Left lung (tissue), 10 donors: ENCODE data around the gene ASIC4. TPM values are rescaled to one million over a fixed set of nuclear protein-coding genes. Genes with fewer than 3 reads are reported as not detected.

Experiments used
- ATAC-seq: fragments of 200-7000 bp; cut with Tn5 transposase; one replicate; pipeline ENCODE4 v1.9.1; 2020; ENCODE audit warnings: moderate library complexity
- DNase-seq, 4 donors: peaks; one replicate each; pipeline ENCODE4 v3.0.0-alpha.2; 2013 to 2020
- H3K27ac ChIP-seq, 2 donors: fragments of 200-600 bp; sonication (generic) in 1 of 2; one replicate each; pipeline versions ENCODE4 v1.5.0 to v1.8.0; 2020 to 2021
- H3K27me3 ChIP-seq, 2 donors: fragments of 200-600 bp; sonication (generic) in 1 of 2; one replicate each; pipeline versions ENCODE4 v1.5.0 to v1.8.0; 2020 to 2021
- H3K36me3 ChIP-seq, 2 donors: fragments of 200-600 bp; sonication (generic) in 1 of 2; one replicate each; pipeline versions ENCODE4 v1.5.0 to v1.8.0; 2020 to 2021
- H3K4me1 ChIP-seq, 2 donors: fragments of 200-600 bp; one replicate each; pipeline ENCODE4 v1.8.0; 2021
- H3K4me3 ChIP-seq, 2 donors: fragments of 200-600 bp; sonication (generic) in 1 of 2; one replicate each; pipeline versions ENCODE4 v1.5.0 to v1.8.0; 2020 to 2021; ENCODE audit warnings: mild to moderate bottlenecking in 1 of 2
- H3K9me3 ChIP-seq, 2 donors: fragments of 200-600 bp; sonication (generic) in 1 of 2; one replicate each; pipeline versions ENCODE4 v1.5.0 to v1.8.0; 2020 to 2021
- intact Hi-C, 2 donors: fragments of 100-400 bp; cut with DNase I; formaldehyde crosslinking; loops; one replicate each; pipeline versions ENCODE4 v1.11.2 to v1.14.2; 2022
- polyA plus RNA-seq, 6 donors: library from polyadenylated mRNA; unstranded; fragments of 120-200 nt; gene quantifications; one replicate each; pipeline ENCODE4 v1.2.1, GENCODE V29; 2013; ENCODE audit not compliant: insufficient read length in 6 of 6
- total RNA-seq, 2 donors: library from RNA; stranded (reverse); fragmentation: NEBNext Ultra II Directional; extraction: Animal tissue kit (Norgen Biotek cat#: 25700); gene quantifications; one replicate each; pipeline ENCODE4 v1.2.1, GENCODE V29; 2021
- TF ChIP-seq, protein P1 (sequence below), 2 donors: fragments of 200-600 bp; sonication (generic) in 1 of 2; IDR thresholded peaks; one replicate each; pipeline versions ENCODE4 v1.5.0 to v1.8.0; 2021; ENCODE audit warnings: antibody characterized with exemption in 2 of 2
- donor health status: DM: no; HTN: yes; CAD: no.
- donor health status: DM: no; HTN: no; CAD: no.

The ASIC4 gene
- total and polyA plus RNA-seq, 8 donors = 0.07 to 0.37 (median 0.20) TPM; not detected in 2

DNA sequence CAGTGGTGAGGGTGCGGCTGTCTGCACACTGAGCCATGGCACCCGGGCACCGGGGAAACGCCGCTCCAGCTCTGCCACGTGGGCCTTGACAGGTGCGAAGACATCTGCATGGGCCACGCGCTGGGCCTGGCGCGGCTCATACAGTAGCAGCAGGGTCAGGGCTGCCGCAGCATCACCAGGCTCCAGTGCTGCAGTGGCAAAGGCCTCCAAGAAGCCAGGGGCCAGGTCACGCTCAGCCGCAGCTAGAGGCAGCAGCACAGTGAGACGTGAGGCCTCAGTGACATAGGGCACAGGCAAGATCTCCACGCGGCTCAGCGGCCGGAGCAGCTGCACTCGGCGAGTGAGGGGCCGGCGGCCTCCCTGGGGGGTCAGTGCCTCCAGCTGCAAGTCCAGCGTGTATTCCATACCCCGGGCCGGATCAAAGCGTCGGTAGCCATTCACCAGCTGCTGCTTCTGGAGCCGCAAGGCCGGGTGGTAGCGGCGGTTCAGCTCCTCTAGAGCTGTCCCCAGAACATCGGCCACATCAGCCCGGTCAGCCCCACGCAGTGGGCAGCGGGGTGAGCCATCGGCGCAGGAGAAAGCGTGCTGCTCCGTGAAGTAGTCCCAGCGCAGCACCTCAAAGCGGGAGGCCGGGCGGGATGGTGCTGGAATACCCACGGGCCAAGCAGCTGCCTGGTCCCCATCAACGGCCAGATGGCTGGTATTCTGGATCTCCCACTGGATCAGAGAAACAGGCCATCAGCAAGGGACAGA is 25.8 kb downstream of the ASIC4 start:
- Histone ChIP-seq H3K9me3 (no peaks in the 10 kb centered on the region), H3K27me3 (peaks cover 0 to 86% of the 10 kb centered on the region in 2 donors), H3K4me3 (no peak overlapping the region), H3K4me1 (peaks cover 8 to 33% of the 10 kb centered on the region in 2 donors), H3K36me3 (peaks cover 0 to 31% of the 10 kb centered on the region in 2 donors), H3K27ac (no peak overlapping the region)
- TF ChIP-seq, protein P1, sequence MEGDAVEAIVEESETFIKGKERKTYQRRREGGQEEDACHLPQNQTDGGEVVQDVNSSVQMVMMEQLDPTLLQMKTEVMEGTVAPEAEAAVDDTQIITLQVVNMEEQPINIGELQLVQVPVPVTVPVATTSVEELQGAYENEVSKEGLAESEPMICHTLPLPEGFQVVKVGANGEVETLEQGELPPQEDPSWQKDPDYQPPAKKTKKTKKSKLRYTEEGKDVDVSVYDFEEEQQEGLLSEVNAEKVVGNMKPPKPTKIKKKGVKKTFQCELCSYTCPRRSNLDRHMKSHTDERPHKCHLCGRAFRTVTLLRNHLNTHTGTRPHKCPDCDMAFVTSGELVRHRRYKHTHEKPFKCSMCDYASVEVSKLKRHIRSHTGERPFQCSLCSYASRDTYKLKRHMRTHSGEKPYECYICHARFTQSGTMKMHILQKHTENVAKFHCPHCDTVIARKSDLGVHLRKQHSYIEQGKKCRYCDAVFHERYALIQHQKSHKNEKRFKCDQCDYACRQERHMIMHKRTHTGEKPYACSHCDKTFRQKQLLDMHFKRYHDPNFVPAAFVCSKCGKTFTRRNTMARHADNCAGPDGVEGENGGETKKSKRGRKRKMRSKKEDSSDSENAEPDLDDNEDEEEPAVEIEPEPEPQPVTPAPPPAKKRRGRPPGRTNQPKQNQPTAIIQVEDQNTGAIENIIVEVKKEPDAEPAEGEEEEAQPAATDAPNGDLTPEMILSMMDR (IDR thresholded peaks at IDR 0.05) = no peak
- ATAC-seq (no peak), DNase-seq (no peak)
- intact Hi-C loops = loop anchor here in 1 of 2 donors (5.0 kb wide), 1 partner anchor 102 kb away; no protein-coding TSS in a partner anchor

DNA sequence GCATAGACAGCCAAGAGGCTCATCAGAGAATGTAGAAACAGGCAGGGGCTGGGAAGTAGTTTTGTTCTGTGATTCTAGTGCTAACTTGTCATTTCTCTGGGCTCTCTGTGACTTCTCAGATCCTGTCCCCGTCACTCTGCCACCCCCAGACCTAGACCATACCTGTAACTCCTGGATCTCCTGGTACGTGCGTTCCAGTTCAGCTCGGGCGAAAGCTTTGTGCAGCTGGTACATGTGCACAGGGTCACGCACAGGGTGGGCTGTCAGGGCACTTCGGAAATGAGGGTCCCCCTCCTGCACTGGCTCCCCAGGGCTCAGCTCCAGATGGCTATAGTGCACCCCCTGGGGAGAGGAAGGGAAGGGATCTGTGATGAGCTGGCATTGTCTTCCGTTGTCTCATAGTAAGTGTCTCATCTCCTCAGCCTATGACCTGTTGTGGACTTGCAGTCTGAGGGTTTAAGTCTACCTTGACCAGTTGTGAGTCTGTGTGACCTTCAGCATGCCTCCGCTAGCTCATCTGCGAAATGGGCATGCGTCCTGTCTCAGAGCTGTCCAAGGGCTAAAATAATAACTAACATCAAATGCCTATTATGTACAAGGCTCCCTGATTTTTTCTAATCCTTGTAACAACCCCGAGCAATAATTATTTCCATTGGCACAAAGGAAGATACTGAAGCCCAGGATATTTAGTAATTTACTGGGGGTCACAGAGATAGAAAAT is 26.7 kb downstream of the ASIC4 start:
- no peak for ATAC-seq
- DNase-seq = no peak
- no peak overlapping the region for H3K4me3 ChIP-seq
- TF ChIP-seq, protein P1 (IDR thresholded peaks at IDR 0.05) = no peak
- H3K4me1 ChIP-seq = peaks cover 8 to 33% of the 10 kb centered on the region in 2 donors
- peaks cover 0 to 95% of the 10 kb centered on the region in 2 donors for H3K27me3 ChIP-seq
- peaks cover 0 to 31% of the 10 kb centered on the region in 2 donors for H3K36me3 ChIP-seq
- no peak overlapping the region for H3K27ac ChIP-seq
- no peaks in the 10 kb centered on the region for H3K9me3 ChIP-seq
- intact Hi-C loops = loop anchor here in 1 of 2 donors (5.0 kb wide), 1 partner anchor 101 kb away; no protein-coding TSS in a partner anchor

DNA sequence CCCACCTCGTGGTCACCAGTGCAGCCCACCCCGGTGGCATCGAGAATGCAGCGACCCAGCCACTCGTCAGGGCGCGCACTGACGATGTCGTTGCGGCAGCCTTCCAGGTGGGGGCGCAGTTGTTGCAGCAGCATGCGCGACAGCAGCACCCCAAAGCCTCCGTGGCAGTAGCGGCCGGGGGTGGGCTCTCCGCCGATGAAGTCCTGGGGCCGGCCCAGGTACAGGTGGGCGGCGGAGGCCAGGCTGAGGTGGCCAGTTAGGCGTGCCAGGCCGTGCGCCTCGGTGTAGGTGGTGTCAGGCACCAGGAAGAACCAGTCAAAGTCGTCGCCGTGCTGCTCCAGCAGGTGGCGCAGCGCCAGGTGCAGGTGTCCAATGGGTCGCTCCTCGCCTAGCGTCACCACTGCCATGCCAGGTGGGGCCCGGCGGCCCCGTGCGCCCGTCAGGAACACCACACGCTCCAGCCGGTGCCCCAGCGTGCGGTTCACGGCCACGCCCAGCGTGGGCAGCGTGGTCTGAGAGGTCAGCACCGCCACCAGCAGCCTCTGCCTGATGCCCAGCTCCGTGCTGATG is 27.4 kb downstream of the ASIC4 start:
- no peaks in the 10 kb centered on the region for H3K9me3 ChIP-seq
- H3K36me3 ChIP-seq = peaks cover 0 to 31% of the 10 kb centered on the region in 2 donors
- peaks cover 0 to 97% of the 10 kb centered on the region in 2 donors for H3K27me3 ChIP-seq
- H3K4me1 ChIP-seq = peaks cover 8 to 33% of the 10 kb centered on the region in 2 donors
- H3K4me3 ChIP-seq = peak overlapping the region in 1 of 2 donors; percentile 69
- ATAC-seq (peak; percentile 58), DNase-seq (peak in 3 of 4 donors; percentile 84 to 93 (median 85))
- TF ChIP-seq, protein P1 (IDR thresholded peaks at IDR 0.05) = peak; percentile 84 to 87
- intact Hi-C loops = loop anchor here in 1 of 2 donors (5.0 kb wide), 1 partner anchor 101 kb away; no protein-coding TSS in a partner anchor
- H3K27ac ChIP-seq = no peak overlapping the region

DNA sequence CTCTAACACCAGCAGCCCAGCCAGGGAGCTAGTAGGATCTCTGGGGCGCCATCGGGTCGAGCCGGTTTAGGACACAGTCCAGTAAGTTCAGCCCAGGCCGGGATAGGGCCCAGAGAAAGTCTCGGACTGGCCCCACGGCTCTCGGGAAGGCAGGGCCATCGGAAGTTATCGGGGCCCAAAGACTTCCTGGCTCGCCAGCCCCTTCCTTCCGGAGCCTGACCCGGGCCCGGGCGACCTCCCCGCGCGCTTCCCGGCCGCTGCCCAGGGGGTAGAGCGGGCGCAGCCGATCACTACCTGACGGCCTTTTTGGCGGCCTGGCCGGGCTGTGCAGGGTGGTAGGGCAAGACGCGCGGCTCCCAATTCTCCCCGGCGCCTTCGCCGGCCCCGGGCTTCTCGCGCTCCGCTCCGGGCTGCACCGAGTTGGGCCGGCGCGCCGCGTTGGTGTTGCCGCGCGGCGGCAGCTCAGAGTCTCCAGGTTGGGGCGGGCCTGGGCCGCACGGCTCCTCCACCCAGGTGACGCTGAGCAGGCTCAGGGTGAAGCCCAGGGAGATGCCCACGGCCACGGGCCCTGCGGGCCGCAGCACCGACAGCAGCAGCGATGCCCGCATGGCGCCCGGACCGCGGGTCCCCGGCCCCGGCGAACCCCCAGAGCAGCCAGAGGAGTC is 28.8 kb downstream of the ASIC4 start:
- intact Hi-C loops = loop anchor here in 1 of 2 donors (5.0 kb wide), 1 partner anchor 99 kb away; no protein-coding TSS in a partner anchor
- DNase-seq (no peak), ATAC-seq (peak; percentile 37)
- peaks cover 8 to 33% of the 10 kb centered on the region in 2 donors for H3K4me1 ChIP-seq
- peak overlapping the region; percentile 69 to 75 for H3K4me3 ChIP-seq
- H3K27ac ChIP-seq = peak overlapping the region; percentile 81 to 92
- no peaks in the 10 kb centered on the region for H3K9me3 ChIP-seq
- peaks cover 0 to 91% of the 10 kb centered on the region in 2 donors for H3K27me3 ChIP-seq
- TF ChIP-seq, protein P1 (IDR thresholded peaks at IDR 0.05) = no peak
- peaks cover 0 to 31% of the 10 kb centered on the region in 2 donors for H3K36me3 ChIP-seq
